Colonic mucosa (tissue), 4 donors: ENCODE measurements around the gene SLAMF6. TPM values are rescaled to one million over a fixed set of nuclear protein-coding genes. Genes with fewer than 3 reads are reported as not detected.
"Not testable (repeated sequence)": the region's sequence is repeated elsewhere in the genome, so short reads cannot be mapped to it uniquely, and the experiment has no call there.

Experiments
- DNase-seq: peaks from one replicate; pipeline ENCODE4 v3.0.0-alpha.2; 2020
- H3K27ac ChIP-seq: fragments of 200-600 bp; one replicate; pipeline ENCODE4 v1.8.0; 2021
- H3K27me3 ChIP-seq: fragments of 200-600 bp; one replicate; pipeline ENCODE4 v1.8.0; 2021
- H3K36me3 ChIP-seq: fragments of 200-600 bp; one replicate; pipeline ENCODE4 v1.8.0; 2021
- H3K4me1 ChIP-seq: fragments of 200-600 bp; one replicate; pipeline ENCODE4 v1.8.0; 2021; ENCODE audit warnings: mild to moderate bottlenecking
- H3K4me3 ChIP-seq: fragments of 200-600 bp; one replicate; pipeline ENCODE4 v1.8.0; 2021
- H3K9ac ChIP-seq, 2 donors: one replicate each; pipeline ENCODE4 v1.7.0; 2013; ENCODE audit warnings: control low read depth in 2 of 2, low read depth in 2 of 2, low read length in 2 of 2
- H3K9me3 ChIP-seq: fragments of 200-600 bp; one replicate; pipeline ENCODE4 v1.8.0; 2021
- intact Hi-C: fragments of 100-400 bp; cut with DNase I; formaldehyde crosslinking; loops from one replicate; pipeline ENCODE4 v1.14.1; 2022
- total RNA-seq, 2 donors: library from RNA; stranded (reverse); fragmentation: NEBNext Ultra II Directional in 1 of 2; extraction: Animal tissue kit (Norgen Biotek cat#: 25700) in 1 of 2; gene quantifications; one replicate each; pipeline ENCODE4 v1.2.1, GENCODE V29; 2021
- TF ChIP-seq, protein P1 (sequence below): fragments of 200-600 bp; IDR thresholded peaks from one replicate; pipeline ENCODE4 v1.8.0; 2022; ENCODE audit warnings: antibody characterized with exemption, mild to moderate bottlenecking
- donor health status: healthy.
- donor health status: DM: no; HTN: no; CAD: no.
- donor health status: DM: no; HTN: no; CAD: no.

SLAMF6 gene
- total RNA-seq, 2 donors from 2014 or later, result 1.1 to 1.4 TPM

- Histone ChIP-seq H3K9me3 (no peaks in the 10 kb centered on the region), H3K4me1 (no peaks in the 10 kb centered on the region), H3K27ac (peak overlapping the region; percentile 89), H3K4me3 (no peak overlapping the region), H3K36me3 (no peaks in the 10 kb centered on the region), H3K27me3 (no peaks in the 10 kb centered on the region), H3K9ac (no peak overlapping the region)
- no peak for DNase-seq
- TF ChIP-seq, protein P1, sequence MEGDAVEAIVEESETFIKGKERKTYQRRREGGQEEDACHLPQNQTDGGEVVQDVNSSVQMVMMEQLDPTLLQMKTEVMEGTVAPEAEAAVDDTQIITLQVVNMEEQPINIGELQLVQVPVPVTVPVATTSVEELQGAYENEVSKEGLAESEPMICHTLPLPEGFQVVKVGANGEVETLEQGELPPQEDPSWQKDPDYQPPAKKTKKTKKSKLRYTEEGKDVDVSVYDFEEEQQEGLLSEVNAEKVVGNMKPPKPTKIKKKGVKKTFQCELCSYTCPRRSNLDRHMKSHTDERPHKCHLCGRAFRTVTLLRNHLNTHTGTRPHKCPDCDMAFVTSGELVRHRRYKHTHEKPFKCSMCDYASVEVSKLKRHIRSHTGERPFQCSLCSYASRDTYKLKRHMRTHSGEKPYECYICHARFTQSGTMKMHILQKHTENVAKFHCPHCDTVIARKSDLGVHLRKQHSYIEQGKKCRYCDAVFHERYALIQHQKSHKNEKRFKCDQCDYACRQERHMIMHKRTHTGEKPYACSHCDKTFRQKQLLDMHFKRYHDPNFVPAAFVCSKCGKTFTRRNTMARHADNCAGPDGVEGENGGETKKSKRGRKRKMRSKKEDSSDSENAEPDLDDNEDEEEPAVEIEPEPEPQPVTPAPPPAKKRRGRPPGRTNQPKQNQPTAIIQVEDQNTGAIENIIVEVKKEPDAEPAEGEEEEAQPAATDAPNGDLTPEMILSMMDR, result no peak
- intact Hi-C loops, result no loop called here
These were observed 14.9 kb upstream of the SLAMF6 start for GRCh38 chr1:160537714-160538665.

DNA sequence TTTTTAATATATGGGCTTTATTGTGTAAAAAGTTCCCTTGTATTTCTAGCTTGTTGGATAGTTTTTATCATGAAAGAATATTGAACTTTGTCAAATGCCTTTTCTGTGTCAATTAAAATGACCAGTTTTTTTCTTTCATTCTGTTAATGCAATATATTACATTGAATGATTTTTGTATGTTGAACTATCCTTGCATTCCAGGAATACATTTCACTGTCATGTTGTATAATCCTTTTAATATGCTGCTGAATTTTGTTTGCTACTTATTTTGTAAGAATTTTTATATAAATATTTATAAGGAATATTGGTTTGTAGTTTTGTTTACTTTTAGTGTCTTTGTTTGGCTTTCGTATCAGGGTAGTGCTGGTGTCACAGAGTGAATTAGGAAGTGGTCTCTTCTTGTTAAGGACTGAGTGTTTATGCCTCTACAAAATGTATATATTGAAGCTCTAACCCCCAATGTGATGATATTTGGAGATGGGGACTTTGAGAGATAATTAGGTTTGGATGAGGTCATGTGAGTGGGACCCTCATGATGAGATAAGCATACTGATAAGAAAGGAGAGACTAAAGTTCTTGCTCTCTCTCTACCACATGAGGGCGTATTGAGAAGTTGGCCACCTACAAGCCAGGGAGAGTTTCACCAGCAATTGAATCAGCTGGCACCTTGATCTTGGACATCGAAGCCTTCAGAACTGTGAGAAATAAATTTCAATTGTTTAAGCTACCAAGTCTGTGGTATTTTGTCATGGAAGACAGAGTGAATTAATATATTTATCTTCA lies 12.0 kb upstream of the SLAMF6 start:
- no peaks in the 10 kb centered on the region for H3K9me3 ChIP-seq
- no peak overlapping the region for H3K4me3 ChIP-seq
- TF ChIP-seq, protein P1, result no peak
- H3K4me1 ChIP-seq, result no peaks in the 10 kb centered on the region
- no peak for DNase-seq
- intact Hi-C loops, result no loop called here
- no peaks in the 10 kb centered on the region for H3K27me3 ChIP-seq
- no peak overlapping the region for H3K9ac ChIP-seq
- H3K27ac ChIP-seq, result no peak overlapping the region
- H3K36me3 ChIP-seq, result no peaks in the 10 kb centered on the region

DNA sequence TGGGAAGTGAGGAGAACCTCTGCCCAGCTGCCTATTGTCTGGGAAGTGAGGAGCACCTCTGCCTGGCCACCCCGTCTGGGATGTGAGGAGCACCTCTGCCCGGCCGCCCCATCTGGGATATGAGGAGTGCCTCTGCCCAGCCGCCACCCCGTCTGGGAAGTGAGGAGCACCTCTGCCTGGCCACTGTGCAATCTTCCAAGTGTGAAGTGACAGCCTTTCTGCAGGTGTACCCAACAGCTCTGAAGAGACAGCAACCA lies 9.4 kb upstream of the SLAMF6 start:
- H3K27me3 ChIP-seq, H3K4me1 ChIP-seq, H3K9ac ChIP-seq, H3K9me3 ChIP-seq, H3K27ac ChIP-seq, DNase-seq, intact Hi-C loops, H3K4me3 ChIP-seq, H3K36me3 ChIP-seq: not testable (repeated sequence)

- intact Hi-C loops, H3K9ac ChIP-seq, H3K36me3 ChIP-seq, H3K4me1 ChIP-seq, DNase-seq, H3K9me3 ChIP-seq, H3K4me3 ChIP-seq, H3K27ac ChIP-seq, H3K27me3 ChIP-seq: not testable (repeated sequence)
These were observed 8.9 kb upstream of the SLAMF6 start for GRCh38 chr1:160531809-160532556.

DNA sequence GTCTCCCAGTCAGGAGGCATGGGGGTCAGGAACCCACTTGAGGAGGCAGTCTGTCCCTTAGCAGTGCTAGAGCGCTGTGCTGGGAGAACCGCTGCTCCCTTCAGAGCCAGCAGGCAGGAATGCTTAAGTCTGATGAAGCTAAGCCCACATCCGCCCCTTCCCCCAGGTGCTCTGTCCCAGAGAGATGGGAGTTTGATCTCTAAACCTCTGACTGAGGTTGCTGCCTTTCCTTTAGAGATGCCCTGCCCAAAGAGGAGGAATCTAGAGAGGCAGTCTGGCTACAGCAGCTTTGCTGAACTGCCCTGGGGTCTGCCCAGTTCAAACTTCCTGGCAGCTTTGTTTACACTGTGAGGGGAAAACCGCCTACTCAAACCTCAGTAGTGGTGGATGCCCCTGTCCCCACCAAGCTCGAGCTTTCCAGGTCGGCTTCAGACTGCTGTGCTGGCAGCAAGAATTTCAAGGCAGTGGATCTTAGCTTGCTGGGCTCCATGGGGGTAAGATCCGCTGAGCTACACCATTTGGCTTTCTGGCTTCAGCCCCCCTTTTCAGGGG lies 6.4 kb upstream of the SLAMF6 start:
- H3K27me3 ChIP-seq, H3K4me1 ChIP-seq, H3K9me3 ChIP-seq, H3K9ac ChIP-seq, H3K36me3 ChIP-seq, H3K27ac ChIP-seq, H3K4me3 ChIP-seq, DNase-seq, intact Hi-C loops: not testable (repeated sequence)

DNA sequence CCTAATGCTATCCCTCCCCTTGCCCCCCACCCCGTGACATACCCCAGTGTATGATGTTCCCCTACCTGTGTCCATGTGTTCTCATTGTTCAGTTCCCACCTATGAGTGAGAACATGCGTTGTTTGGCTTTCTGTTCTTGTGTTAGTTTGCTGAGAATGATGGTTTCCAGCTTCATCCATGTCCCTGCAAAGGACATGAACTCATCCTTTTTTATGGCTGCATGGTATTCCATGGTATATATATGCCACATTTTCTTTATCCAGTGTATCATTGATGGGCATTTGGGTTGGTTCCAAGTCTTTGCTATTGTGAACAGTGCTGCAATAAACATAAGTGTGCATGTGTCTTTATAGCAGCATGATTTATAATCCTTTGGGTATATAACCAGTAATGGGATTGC lies 734 bp upstream of the SLAMF6 start:
- intact Hi-C loops, H3K4me1 ChIP-seq, H3K27ac ChIP-seq, H3K4me3 ChIP-seq, H3K36me3 ChIP-seq, H3K9me3 ChIP-seq, H3K27me3 ChIP-seq, H3K9ac ChIP-seq, DNase-seq: not testable (repeated sequence)

DNA sequence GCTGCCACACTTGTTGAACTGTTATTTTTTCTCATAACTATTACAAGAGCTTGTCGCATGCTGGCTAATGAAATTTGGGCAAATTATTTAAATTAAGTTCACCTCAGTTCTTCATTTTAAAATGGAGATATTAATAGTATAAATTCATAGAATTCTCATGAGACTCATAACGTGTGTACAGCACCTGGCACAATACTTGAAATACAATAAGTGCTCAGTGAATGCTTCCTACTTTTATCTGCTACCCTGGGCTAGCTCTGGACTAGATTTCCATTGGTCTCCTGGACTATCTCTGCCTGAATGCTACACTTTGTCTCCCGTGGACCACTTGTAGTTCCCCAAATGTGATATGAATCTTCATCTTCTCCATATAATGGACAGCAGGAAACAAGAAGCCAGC lies 919 bp downstream of the SLAMF6 start:
- no peaks in the 10 kb centered on the region for H3K9me3 ChIP-seq
- no peaks in the 10 kb centered on the region for H3K36me3 ChIP-seq
- TF ChIP-seq, protein P1, result no peak
- no peak for DNase-seq
- H3K27me3 ChIP-seq, result no peaks in the 10 kb centered on the region
- H3K4me3 ChIP-seq, result peak overlapping the region; percentile 16
- intact Hi-C loops, result no loop called here
- H3K27ac ChIP-seq, result peak overlapping the region; percentile 13
- no peak overlapping the region for H3K9ac ChIP-seq
- H3K4me1 ChIP-seq, result no peaks in the 10 kb centered on the region
